HG02763 (cell line): Measurements from ENCODE around the gene MRC2.
"Not testable (repeated sequence)": the region's sequence is repeated elsewhere in the genome, so short reads cannot be mapped to it uniquely, and the experiment has no call there.

Source experiments
- ATAC-seq: cut with Tn5 transposase; IDR thresholded peaks from one replicate; pipeline ENCODE4 v1.9.1; 2021; ENCODE audit warnings: mild to moderate bottlenecking, moderate library complexity; ENCODE audit not compliant: unreplicated experiment

The MRC2 gene

GRCh38 chr17:62611728-62612127, 15.7 kb upstream of the MRC2 start:
- no peak for ATAC-seq

GRCh38 chr17:62612289-62612688, 15.2 kb upstream of the MRC2 start:
- ATAC-seq, result not testable (repeated sequence)

GRCh38 chr17:62613095-62613494, 14.4 kb upstream of the MRC2 start:
- not testable (repeated sequence) for ATAC-seq

GRCh38 chr17:62614142-62614541, 13.3 kb upstream of the MRC2 start:
- no peak for ATAC-seq

- no peak for ATAC-seq
These were observed 12.0 kb upstream of the MRC2 start for GRCh38 chr17:62615503-62615902.

GRCh38 chr17:62616993-62617893, 10.2 kb upstream of the MRC2 start:
- no peak for ATAC-seq

- no peak for ATAC-seq
These were observed 9.5 kb upstream of the MRC2 start for GRCh38 chr17:62617894-62618472.

- ATAC-seq, result no peak
These were observed 8.6 kb upstream of the MRC2 start for GRCh38 chr17:62618647-62619416.

- no peak for ATAC-seq
These were observed 7.9 kb upstream of the MRC2 start for GRCh38 chr17:62619417-62620155.

GRCh38 chr17:62621223-62621622, 6.2 kb upstream of the MRC2 start:
- no peak for ATAC-seq

GRCh38 chr17:62625184-62625869, 2.1 kb upstream of the MRC2 start:
- ATAC-seq, result no peak

- ATAC-seq, result no peak
These were observed 1.6 kb upstream of the MRC2 start for GRCh38 chr17:62625870-62626200.

- no peak for ATAC-seq
These were observed 701 bp upstream of the MRC2 start for GRCh38 chr17:62626719-62627218.

GRCh38 chr17:62627904-62628633, 599 bp downstream of the MRC2 start:
- no peak for ATAC-seq

- no peak for ATAC-seq
These were observed 1.5 kb downstream of the MRC2 start for GRCh38 chr17:62628831-62629555.

GRCh38 chr17:62629556-62630364, 2.3 kb downstream of the MRC2 start:
- no peak for ATAC-seq

GRCh38 chr17:62630365-62631085, 3.1 kb downstream of the MRC2 start:
- no peak for ATAC-seq
